Measurements from ENCODE around the gene OPTC.
A peak's percentile ranks its signal among the peaks of the same experiment; 100 is the strongest.

Gene OPTC

GRCh38 chr1:203491664-203492063 is 2.3 kb upstream of the OPTC start:
- no peak for DNase-seq

- no peak for DNase-seq
Observed at GRCh38 chr1:203492082-203492747, 1.7 kb upstream of the OPTC start.

GRCh38 chr1:203492748-203493130 is 1.2 kb upstream of the OPTC start:
- DNase-seq: no peak

GRCh38 chr1:203495845-203496244 is 1.9 kb downstream of the OPTC start:
- DNase-seq: no peak

GRCh38 chr1:203497269-203497777 is 3.4 kb downstream of the OPTC start:
- no peak for DNase-seq

- no peak for DNase-seq
Observed at GRCh38 chr1:203499643-203500278, 5.8 kb downstream of the OPTC start.

GRCh38 chr1:203500279-203500678 is 6.3 kb downstream of the OPTC start:
- no peak for DNase-seq

- no peak for DNase-seq
Observed at GRCh38 chr1:203503836-203504235, 9.9 kb downstream of the OPTC start.

GRCh38 chr1:203504400-203505250 is 10.7 kb downstream of the OPTC start:
- peak; percentile 77 for DNase-seq

- no peak for DNase-seq
Observed at GRCh38 chr1:203505526-203506204, 11.7 kb downstream of the OPTC start.

GRCh38 chr1:203506858-203507626 is 13.1 kb downstream of the OPTC start:
- peak; percentile 32 for DNase-seq

GRCh38 chr1:203507759-203508158 is 13.8 kb downstream of the OPTC start:
- DNase-seq: no peak

GRCh38 chr1:203508463-203509073 is 14.6 kb downstream of the OPTC start:
- DNase-seq: no peak

GRCh38 chr1:203509135-203509534 is 15.2 kb downstream of the OPTC start:
- DNase-seq: no peak

GRCh38 chr1:203511513-203511912 is 17.6 kb downstream of the OPTC start:
- no peak for DNase-seq

- DNase-seq: no peak
Observed at GRCh38 chr1:203511930-203512329, 18.0 kb downstream of the OPTC start.

- no peak for DNase-seq
Observed at GRCh38 chr1:203512517-203512847, 18.5 kb downstream of the OPTC start.

GRCh38 chr1:203512848-203513584 is 19.1 kb downstream of the OPTC start:
- DNase-seq: peak; percentile 95

- no peak for DNase-seq
Observed at GRCh38 chr1:203513585-203514031, 19.7 kb downstream of the OPTC start.

GRCh38 chr1:203516184-203516583 is 22.2 kb downstream of the OPTC start:
- DNase-seq: no peak

- DNase-seq: no peak
Observed at GRCh38 chr1:203516906-203517305, 23.0 kb downstream of the OPTC start.
